SK-N-SH treated with all-trans-retinoic acid at 6 μM for 48 hours (cell line): ENCODE results near the gene KCNK5.

Experiments
- ARNTL ChIP-seq: fragments of 450-650 bp; formaldehyde crosslinking; IDR thresholded peaks from 2 replicates; pipeline ENCODE4 v1.5.0; 2020; ENCODE audit warnings: low read depth, mild to moderate bottlenecking, moderate library complexity, borderline replicate concordance
- PPARA ChIP-seq: fragments of 250-450 bp; sonication (Bioruptor Pico); IDR thresholded peaks from 2 replicates; pipeline ENCODE4 v1.5.0; 2020; ENCODE audit warnings: mild to moderate bottlenecking, borderline replicate concordance
- SNAI2 ChIP-seq: fragments of 250-450 bp; sonication (Bioruptor Pico); IDR thresholded peaks from 2 replicates; pipeline ENCODE4 v1.5.0; 2020; ENCODE audit warnings: mild to moderate bottlenecking, moderate library complexity
- ZFP3 ChIP-seq: fragments of 250-450 bp; sonication (Bioruptor Pico); IDR thresholded peaks from 2 replicates; pipeline ENCODE4 v1.5.0; 2020; ENCODE audit warnings: mild to moderate bottlenecking, moderate library complexity
- TF ChIP-seq, protein P1 (sequence below): fragments of 250-450 bp; sonication (Bioruptor Pico); IDR thresholded peaks from 2 replicates; pipeline ENCODE4 v1.5.0; 2020; ENCODE audit warnings: mild to moderate bottlenecking, moderate library complexity

DNA sequence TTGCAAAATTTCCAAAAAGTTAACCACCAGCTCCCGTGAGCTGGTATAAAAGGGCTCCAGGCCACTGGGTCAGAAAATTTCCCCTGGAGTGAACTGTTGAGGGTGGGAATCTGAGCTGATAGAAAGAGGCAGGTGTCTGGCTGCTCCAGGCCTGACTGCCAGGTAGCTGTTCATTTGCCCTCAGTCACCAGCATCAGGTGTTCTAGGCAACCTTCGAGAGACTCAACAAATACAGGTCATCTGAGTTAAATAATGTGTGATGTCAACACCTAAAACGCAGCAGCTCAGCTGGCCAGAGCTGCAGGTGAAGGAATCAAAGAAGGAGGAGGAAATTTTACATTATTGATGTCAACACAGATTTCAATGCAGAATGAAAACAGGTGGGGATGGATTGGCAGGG is 46.7 kb downstream of the KCNK5 start:
- TF ChIP-seq ARNTL (CRISPR knock-in tag): no peak
- TF ChIP-seq SNAI2 (CRISPR knock-in tag): no peak
- no peak for TF ChIP-seq ZFP3
- TF ChIP-seq, protein P1, sequence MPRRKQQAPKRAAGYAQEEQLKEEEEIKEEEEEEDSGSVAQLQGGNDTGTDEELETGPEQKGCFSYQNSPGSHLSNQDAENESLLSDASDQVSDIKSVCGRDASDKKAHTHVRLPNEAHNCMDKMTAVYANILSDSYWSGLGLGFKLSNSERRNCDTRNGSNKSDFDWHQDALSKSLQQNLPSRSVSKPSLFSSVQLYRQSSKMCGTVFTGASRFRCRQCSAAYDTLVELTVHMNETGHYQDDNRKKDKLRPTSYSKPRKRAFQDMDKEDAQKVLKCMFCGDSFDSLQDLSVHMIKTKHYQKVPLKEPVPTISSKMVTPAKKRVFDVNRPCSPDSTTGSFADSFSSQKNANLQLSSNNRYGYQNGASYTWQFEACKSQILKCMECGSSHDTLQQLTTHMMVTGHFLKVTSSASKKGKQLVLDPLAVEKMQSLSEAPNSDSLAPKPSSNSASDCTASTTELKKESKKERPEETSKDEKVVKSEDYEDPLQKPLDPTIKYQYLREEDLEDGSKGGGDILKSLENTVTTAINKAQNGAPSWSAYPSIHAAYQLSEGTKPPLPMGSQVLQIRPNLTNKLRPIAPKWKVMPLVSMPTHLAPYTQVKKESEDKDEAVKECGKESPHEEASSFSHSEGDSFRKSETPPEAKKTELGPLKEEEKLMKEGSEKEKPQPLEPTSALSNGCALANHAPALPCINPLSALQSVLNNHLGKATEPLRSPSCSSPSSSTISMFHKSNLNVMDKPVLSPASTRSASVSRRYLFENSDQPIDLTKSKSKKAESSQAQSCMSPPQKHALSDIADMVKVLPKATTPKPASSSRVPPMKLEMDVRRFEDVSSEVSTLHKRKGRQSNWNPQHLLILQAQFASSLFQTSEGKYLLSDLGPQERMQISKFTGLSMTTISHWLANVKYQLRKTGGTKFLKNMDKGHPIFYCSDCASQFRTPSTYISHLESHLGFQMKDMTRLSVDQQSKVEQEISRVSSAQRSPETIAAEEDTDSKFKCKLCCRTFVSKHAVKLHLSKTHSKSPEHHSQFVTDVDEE (CRISPR knock-in tag): no peak
- no peak for TF ChIP-seq PPARA (CRISPR knock-in tag)
